ENCODE results near the gene MYO1E. TPM values are rescaled to one million over a fixed set of nuclear protein-coding genes. Genes with fewer than 3 reads are reported as not detected.

The MYO1E gene
- total and polyA plus RNA-seq, 2 of the 8 experiments (the other 6 are each of a cell fraction or from before 2014, with no cell fraction given) = 19.6 to 142 TPM

- H3K23ac ChIP-seq (ENCODE audit: insufficient read length) = no peak overlapping the region
- no peak for TF ChIP-seq YY1 (IDR thresholded peaks at IDR 0.05; ENCODE audit: low read depth, low read length)
- TF ChIP-seq EZH2 (IDR thresholded peaks at IDR 0.05; ENCODE audit: low read depth, low read length, severe bottlenecking) = no peak
- no peak for TF ChIP-seq POLR2AphosphoS5 (IDR thresholded peaks at IDR 0.05; ENCODE audit: low read depth, low read length)
- TF ChIP-seq E2F6 (IDR thresholded peaks at IDR 0.05) = no peak
- TF ChIP-seq RFX5 (IDR thresholded peaks at IDR 0.05; ENCODE audit: borderline replicate concordance, low read depth, low read length) = no peak
- no peak for TF ChIP-seq POU5F1 (IDR thresholded peaks at IDR 0.05; ENCODE audit: low read depth, low read length)
- no peak for TF ChIP-seq KDM5A (IDR thresholded peaks at IDR 0.05; ENCODE audit: low read length)
- no peak for TF ChIP-seq SRF (IDR thresholded peaks at IDR 0.05; ENCODE audit: low read depth, low read length)
- no peak for TF ChIP-seq ATF2 (IDR thresholded peaks at IDR 0.05; ENCODE audit: low read length)
- no peak for TF ChIP-seq PHF8 (conservative IDR thresholded peaks at IDR 0.05; ENCODE audit: low read depth, low read length)
- H2BK5ac ChIP-seq (ENCODE audit: low read depth, low read length) = no peak overlapping the region
- no peaks in the 10 kb centered on the region; the same call in 1 of the 2 replicates for H3K23me2 ChIP-seq (ENCODE audit: low read depth, low read length)
- H3K56ac ChIP-seq (replicated peaks; ENCODE audit: insufficient read length, low read depth, low read length) = no peak overlapping the region
- H4K5ac ChIP-seq (ENCODE audit: insufficient read length, low read depth, low read length) = no peak overlapping the region
- no peak overlapping the region for H2BK120ac ChIP-seq (replicated peaks; ENCODE audit: low read depth, low read length)
- H3K27me3 ChIP-seq (replicated peaks in 1 of 4; ENCODE audit: control insufficient read depth in 3 of 4, extremely low read depth in 1 of 4, insufficient read depth in 3 of 4, low read length in 3 of 4) = no peaks in the 10 kb centered on the region
- 92% methylated on average over 5 of the region's 5 CpGs; no CpG with 5 or more reads in 1 of the 2 experiments for WGBS, 2 experiments (ENCODE audit: extremely low coverage in 1 of 2, insufficient coverage in 1 of 2, insufficient read length in 1 of 2, insufficient replicate concordance in 2 of 2, low coverage in 1 of 2, low lambda C conversion rate in 2 of 2, missing lambda C conversion rate in 1 of 2)
- DNase-seq (ENCODE audit: low read depth in 1 of 2, low spot score in 2 of 2) (no peak), FAIRE-seq (no peak)
- no peak overlapping the region for H3K14ac ChIP-seq (ENCODE audit: insufficient read length)
- H3K4me3 ChIP-seq (ENCODE audit: extremely low read depth in 1 of 4, insufficient read depth in 2 of 4, low read depth in 3 of 4, low read length in 4 of 4) = no peak overlapping the region
- no peak overlapping the region for H3K4ac ChIP-seq (replicated peaks; ENCODE audit: insufficient read length, low read depth, low read length)
- H3K9me3 ChIP-seq (ENCODE audit: insufficient read depth in 2 of 2, low read depth in 1 of 2, low read length in 1 of 2) = no peaks in the 10 kb centered on the region
- no peak overlapping the region for H2BK20ac ChIP-seq (ENCODE audit: low read length)
- H3K4me2 ChIP-seq (ENCODE audit: insufficient read depth in 1 of 2, low read depth in 2 of 2, low read length in 2 of 2) = no peak overlapping the region
- peaks cover 18 to 83% (median 72%) of the 10 kb centered on the region in 4 experiments; a peak in 7 of 8 replicates for H3K36me3 ChIP-seq (ENCODE audit: control insufficient read depth in 2 of 4, insufficient read depth in 4 of 4, low read length in 3 of 4)
- H3K18ac ChIP-seq (ENCODE audit: extremely low read depth, low read length) = no peak overlapping the region
- no peak overlapping the region; the same call in 1 of the 2 replicates for H4K8ac ChIP-seq (ENCODE audit: extremely low read depth, insufficient read depth, low read length)
- H3K79me2 ChIP-seq (ENCODE audit: control insufficient read depth in 1 of 2, insufficient read depth in 2 of 2, low read length in 2 of 2) = no peaks in the 10 kb centered on the region
- no peaks in the 10 kb centered on the region for H4K20me1 ChIP-seq (replicated peaks in 1 of 2; ENCODE audit: control insufficient read depth in 1 of 2, insufficient read depth in 2 of 2, low read length in 2 of 2)
- H2BK15ac ChIP-seq (ENCODE audit: low read length) = no peak overlapping the region
- H2AK5ac ChIP-seq (ENCODE audit: low read depth, low read length) = no peak overlapping the region
- H2BK12ac ChIP-seq (ENCODE audit: low read depth, low read length) = no peak overlapping the region
- no peak overlapping the region for H4K91ac ChIP-seq (replicated peaks; ENCODE audit: insufficient read length, low read length)
- H3K9ac ChIP-seq (replicated peaks in 1 of 4; ENCODE audit: extremely low read depth in 1 of 4, low read depth in 3 of 4, low read length in 3 of 4) = no peak overlapping the region
- H3K27ac ChIP-seq (ENCODE audit: low read depth, low read length) = no peak overlapping the region
- H2AFZ ChIP-seq (ENCODE audit: low read length) = no peak overlapping the region
- ChIA-PET CTCF (ENCODE audit: partially characterized antibody) (interaction anchor here (0.5 kb wide), 1 partner anchor 177 kb away, joined by 3 read pairs; no protein-coding TSS in a partner anchor), POLR2A (ENCODE audit: partially characterized antibody) (interaction anchor here (1.2 kb wide), 1 partner anchor 8 kb away, joined by 3 read pairs; no protein-coding TSS in a partner anchor)
- H3K4me1 ChIP-seq (replicated peaks in 1 of 4; ENCODE audit: control insufficient read depth in 3 of 4, insufficient read depth in 4 of 4, low read length in 3 of 4) = no peaks in the 10 kb centered on the region
- H3K79me1 ChIP-seq (ENCODE audit: low read depth, low read length) = no peaks in the 10 kb centered on the region
Observed at GRCh38 chr15:59119625-59120024, 253.0 kb downstream of the MYO1E start.
